ENCODE results near the gene KRTAP3-3.

Gene KRTAP3-3

GRCh38 chr17:40980117-40980516, 13.8 kb downstream of the KRTAP3-3 start:
- no peak for DNase-seq (ENCODE audit: low read depth in 2 of 2)
- TF ChIP-seq, protein P1, sequence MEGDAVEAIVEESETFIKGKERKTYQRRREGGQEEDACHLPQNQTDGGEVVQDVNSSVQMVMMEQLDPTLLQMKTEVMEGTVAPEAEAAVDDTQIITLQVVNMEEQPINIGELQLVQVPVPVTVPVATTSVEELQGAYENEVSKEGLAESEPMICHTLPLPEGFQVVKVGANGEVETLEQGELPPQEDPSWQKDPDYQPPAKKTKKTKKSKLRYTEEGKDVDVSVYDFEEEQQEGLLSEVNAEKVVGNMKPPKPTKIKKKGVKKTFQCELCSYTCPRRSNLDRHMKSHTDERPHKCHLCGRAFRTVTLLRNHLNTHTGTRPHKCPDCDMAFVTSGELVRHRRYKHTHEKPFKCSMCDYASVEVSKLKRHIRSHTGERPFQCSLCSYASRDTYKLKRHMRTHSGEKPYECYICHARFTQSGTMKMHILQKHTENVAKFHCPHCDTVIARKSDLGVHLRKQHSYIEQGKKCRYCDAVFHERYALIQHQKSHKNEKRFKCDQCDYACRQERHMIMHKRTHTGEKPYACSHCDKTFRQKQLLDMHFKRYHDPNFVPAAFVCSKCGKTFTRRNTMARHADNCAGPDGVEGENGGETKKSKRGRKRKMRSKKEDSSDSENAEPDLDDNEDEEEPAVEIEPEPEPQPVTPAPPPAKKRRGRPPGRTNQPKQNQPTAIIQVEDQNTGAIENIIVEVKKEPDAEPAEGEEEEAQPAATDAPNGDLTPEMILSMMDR (IDR thresholded peaks at IDR 0.05; ENCODE audit: low read depth, low read length): no peak
- no peak overlapping the region for H3K4me3 ChIP-seq (replicated peaks in 1 of 2; ENCODE audit: low read depth in 2 of 2, low read length in 2 of 2)

- TF ChIP-seq, protein P1 (IDR thresholded peaks at IDR 0.05; ENCODE audit: low read depth, low read length): no peak
- DNase-seq (ENCODE audit: low read depth in 2 of 2): no peak
- H3K4me3 ChIP-seq (replicated peaks in 1 of 2; ENCODE audit: low read depth in 2 of 2, low read length in 2 of 2): no peak overlapping the region
These were observed 15.3 kb downstream of the KRTAP3-3 start for GRCh38 chr17:40978575-40979151.

- DNase-seq (ENCODE audit: low read depth in 2 of 2): no peak
- TF ChIP-seq, protein P1 (IDR thresholded peaks at IDR 0.05; ENCODE audit: low read depth, low read length): no peak
- H3K4me3 ChIP-seq (replicated peaks in 1 of 2; ENCODE audit: low read depth in 2 of 2, low read length in 2 of 2): no peak overlapping the region
These were observed 18.4 kb downstream of the KRTAP3-3 start for GRCh38 chr17:40975516-40975915.

DNA sequence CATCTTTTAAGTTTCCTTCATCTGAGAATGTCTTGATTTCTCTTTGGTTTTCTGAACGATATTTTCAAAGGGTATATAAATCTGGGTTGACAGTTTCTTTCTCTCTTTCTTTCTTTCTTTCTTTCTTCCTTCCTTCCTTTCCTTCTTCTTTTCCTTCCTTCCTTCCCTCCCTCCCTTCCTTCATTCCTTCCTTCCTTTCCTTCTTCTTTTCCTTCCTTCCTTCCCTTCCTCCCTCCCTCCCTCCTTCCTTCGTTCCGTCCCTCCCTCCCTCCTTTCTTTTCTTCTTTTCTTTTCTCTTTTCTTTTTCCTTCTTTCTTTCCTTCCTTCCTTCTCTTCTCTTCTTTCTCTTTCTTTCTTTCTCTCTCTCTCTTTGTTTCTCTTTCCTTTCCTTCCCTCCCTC, 19.6 kb downstream of the KRTAP3-3 start:
- H3K4me3 ChIP-seq (replicated peaks in 1 of 2; ENCODE audit: low read depth in 2 of 2, low read length in 2 of 2): no peak overlapping the region
- DNase-seq (ENCODE audit: low read depth in 2 of 2): no peak
- TF ChIP-seq, protein P1 (IDR thresholded peaks at IDR 0.05; ENCODE audit: low read depth, low read length): no peak

GRCh38 chr17:40967582-40967981, 26.4 kb downstream of the KRTAP3-3 start:
- TF ChIP-seq, protein P1 (IDR thresholded peaks at IDR 0.05; ENCODE audit: low read depth, low read length): no peak
- H3K4me3 ChIP-seq (replicated peaks in 1 of 2; ENCODE audit: low read depth in 2 of 2, low read length in 2 of 2): no peak overlapping the region
- DNase-seq (ENCODE audit: low read depth in 2 of 2): no peak

DNA sequence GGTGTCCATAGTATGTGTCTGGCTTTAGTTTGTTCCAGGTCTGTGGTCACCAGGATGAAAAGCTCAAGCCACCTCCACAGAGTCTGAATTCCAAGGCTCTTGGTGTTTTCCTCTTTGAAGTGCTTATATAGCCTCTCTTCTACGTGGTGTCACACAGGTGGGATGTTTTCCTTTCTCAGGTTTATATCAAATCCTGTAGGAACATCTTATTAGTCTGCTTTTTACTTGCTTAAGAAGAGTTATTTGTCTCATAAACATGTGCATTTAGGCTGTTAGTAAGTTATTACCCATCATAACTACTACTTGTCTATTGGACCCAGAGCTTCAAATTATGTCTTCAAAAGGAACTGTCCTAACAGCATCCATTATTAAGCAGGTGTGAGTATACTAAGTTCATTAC, 27.1 kb downstream of the KRTAP3-3 start, which contains the start of gene KRT39:
Gene KRT39 (minus strand): TSS at position 101 of the 400 bp plus-strand sequence. CDS start 92 bp downstream, at position 9.
- TF ChIP-seq, protein P1 (IDR thresholded peaks at IDR 0.05; ENCODE audit: low read depth, low read length): no peak
- DNase-seq (ENCODE audit: low read depth in 2 of 2): no peak
- H3K4me3 ChIP-seq (replicated peaks in 1 of 2; ENCODE audit: low read depth in 2 of 2, low read length in 2 of 2): no peak within 1 kb of the TSS

DNA sequence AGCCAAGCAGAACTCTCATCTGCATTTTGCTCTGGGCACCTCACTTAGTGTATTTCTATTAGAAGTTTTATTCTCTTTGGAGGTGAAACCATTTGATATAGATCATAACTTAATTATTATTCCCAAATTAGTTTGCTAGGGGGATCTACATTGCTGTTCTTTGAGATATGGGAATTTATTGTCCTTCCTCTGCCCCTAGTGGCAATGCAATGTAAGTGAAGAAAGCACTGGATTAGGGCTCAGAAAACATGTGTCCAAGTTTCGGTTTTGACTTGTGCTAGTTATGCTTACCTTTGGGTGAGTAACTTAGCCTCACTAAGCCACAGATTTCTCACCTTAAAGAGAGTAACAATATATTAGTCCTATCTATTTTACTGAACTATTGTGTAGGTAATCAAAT, 30.1 kb downstream of the KRTAP3-3 start:
- no peak overlapping the region for H3K4me3 ChIP-seq (replicated peaks in 1 of 2; ENCODE audit: low read depth in 2 of 2, low read length in 2 of 2)
- TF ChIP-seq, protein P1 (IDR thresholded peaks at IDR 0.05; ENCODE audit: low read depth, low read length): peak; percentile 79
- DNase-seq (ENCODE audit: low read depth in 2 of 2): peak; percentile 29 to 51

Measured in cardiac fibroblast (primary cell).